Activated CD4-positive, alpha-beta memory T cell treated with anti-CD3 and anti-CD28 coated beads, Interleukin-2, amount 10 ng/mL, durations not matched to agents 7 days and 5 days (primary cell): ENCODE results near the gene CLIC5. TPM values are rescaled to one million over a fixed set of nuclear protein-coding genes. Genes with fewer than 3 reads are reported as not detected.

Source experiments
- CTCF ChIA-PET: fragments of 350-600 bp; sonication (Branson Sonifier 250); formaldehyde crosslinking; loops from one replicate; lab custom pipeline; 2021; ENCODE audit warnings: antibody characterized with exemption, inconsistent platforms; lab: Charles Lee
- POLR2A ChIA-PET: fragments of 350-600 bp; sonication (Branson Sonifier 250); formaldehyde crosslinking; loops from one replicate; lab custom pipeline; 2021; ENCODE audit warnings: antibody characterized with exemption; lab: Charles Lee
- DNase-seq: peaks from one replicate; pipeline ENCODE4 v3.0.0-alpha.2; 2020
- H3K27ac Mint-ChIP-seq: one replicate; pipeline ENCODE4 v1.8.0; 2021; ENCODE audit warnings: mild to moderate bottlenecking, mixed read lengths
- H3K27me3 Mint-ChIP-seq: one replicate; pipeline ENCODE4 v1.8.0; 2021; ENCODE audit warnings: mixed read lengths
- H3K36me3 Mint-ChIP-seq: one replicate; pipeline ENCODE4 v1.8.0; 2021; ENCODE audit warnings: low read depth, mixed read lengths
- H3K4me1 Mint-ChIP-seq: one replicate; pipeline ENCODE4 v1.8.0; 2021; ENCODE audit warnings: mixed read lengths
- H3K4me3 Mint-ChIP-seq: one replicate; pipeline ENCODE4 v1.8.0; 2021; ENCODE audit warnings: mild to moderate bottlenecking, mixed read lengths
- H3K9me3 Mint-ChIP-seq: one replicate; pipeline ENCODE4 v1.8.0; 2021; ENCODE audit warnings: mixed read lengths
- total RNA-seq, 2 experiments: library from RNA; stranded (reverse); gene quantifications; one replicate each; pipeline ENCODE4 v1.2.3, GENCODE V29; 2021

CLIC5 gene
- total RNA-seq, 2 experiments from 2014 or later = 7.4 to 8.4 TPM

GRCh38 chr6:46050845-46051405 lies 35.3 kb upstream of the CLIC5 start:
- H3K4me3 Mint-ChIP-seq = no peak overlapping the region
- no peak for DNase-seq
- no peaks in the 10 kb centered on the region for H3K36me3 Mint-ChIP-seq
- no peak overlapping the region for H3K27ac Mint-ChIP-seq
- ChIA-PET CTCF (no interaction called here), POLR2A (no interaction called here)
- H3K4me1 Mint-ChIP-seq = peaks cover 15% of the 10 kb centered on the region
- H3K9me3 Mint-ChIP-seq = peaks cover 3% of the 10 kb centered on the region
- no peaks in the 10 kb centered on the region for H3K27me3 Mint-ChIP-seq

GRCh38 chr6:46048646-46049297 lies 33.1 kb upstream of the CLIC5 start:
- no peaks in the 10 kb centered on the region for H3K27me3 Mint-ChIP-seq
- ChIA-PET POLR2A (no interaction called here), CTCF (no interaction called here)
- no peaks in the 10 kb centered on the region for H3K36me3 Mint-ChIP-seq
- H3K9me3 Mint-ChIP-seq = no peaks in the 10 kb centered on the region
- DNase-seq = no peak
- no peak overlapping the region for H3K27ac Mint-ChIP-seq
- H3K4me3 Mint-ChIP-seq = no peak overlapping the region
- peaks cover 15% of the 10 kb centered on the region for H3K4me1 Mint-ChIP-seq

GRCh38 chr6:46046558-46047174 lies 31.0 kb upstream of the CLIC5 start:
- no peaks in the 10 kb centered on the region for H3K9me3 Mint-ChIP-seq
- no peak overlapping the region for H3K4me3 Mint-ChIP-seq
- ChIA-PET CTCF (interaction anchor here (0.9 kb wide), 1 partner anchor 44 kb away, joined by 3 read pairs; no protein-coding TSS in a partner anchor), POLR2A (no interaction called here)
- no peak overlapping the region for H3K27ac Mint-ChIP-seq
- DNase-seq = no peak
- H3K27me3 Mint-ChIP-seq = no peaks in the 10 kb centered on the region
- H3K36me3 Mint-ChIP-seq = no peaks in the 10 kb centered on the region
- peaks cover 4% of the 10 kb centered on the region for H3K4me1 Mint-ChIP-seq

GRCh38 chr6:46044881-46045617 lies 29.4 kb upstream of the CLIC5 start:
- H3K27ac Mint-ChIP-seq = no peak overlapping the region
- no peak for DNase-seq
- ChIA-PET POLR2A (no interaction called here), CTCF (no interaction called here)
- no peaks in the 10 kb centered on the region for H3K27me3 Mint-ChIP-seq
- H3K4me1 Mint-ChIP-seq = peaks cover 4% of the 10 kb centered on the region
- no peak overlapping the region for H3K4me3 Mint-ChIP-seq
- H3K36me3 Mint-ChIP-seq = no peaks in the 10 kb centered on the region
- H3K9me3 Mint-ChIP-seq = no peaks in the 10 kb centered on the region

GRCh38 chr6:46042355-46042999 lies 26.8 kb upstream of the CLIC5 start:
- ChIA-PET POLR2A (no interaction called here), CTCF (no interaction called here)
- no peak for DNase-seq
- Mint-ChIP-seq H3K9me3 (no peaks in the 10 kb centered on the region), H3K4me1 (peaks cover 6% of the 10 kb centered on the region), H3K36me3 (no peaks in the 10 kb centered on the region), H3K4me3 (no peak overlapping the region), H3K27me3 (no peaks in the 10 kb centered on the region), H3K27ac (no peak overlapping the region)

- Mint-ChIP-seq H3K27me3 (no peaks in the 10 kb centered on the region), H3K9me3 (no peaks in the 10 kb centered on the region), H3K27ac (no peak overlapping the region), H3K4me3 (no peak overlapping the region), H3K36me3 (no peaks in the 10 kb centered on the region), H3K4me1 (peaks cover 4% of the 10 kb centered on the region)
- POLR2A ChIA-PET = interaction anchor here (1.5 kb wide), 1 partner anchor 25 kb away, joined by 5 read pairs; the partner anchor contains the start of gene CLIC5
- no peak for DNase-seq
- CTCF ChIA-PET = no interaction called here
Measured at GRCh38 chr6:46040288-46040687, 24.6 kb upstream of the CLIC5 start.

- Mint-ChIP-seq H3K4me3 (no peak overlapping the region), H3K27ac (no peak overlapping the region), H3K4me1 (peaks cover 2% of the 10 kb centered on the region), H3K36me3 (no peaks in the 10 kb centered on the region), H3K9me3 (no peaks in the 10 kb centered on the region), H3K27me3 (no peaks in the 10 kb centered on the region)
- ChIA-PET POLR2A (no interaction called here), CTCF (no interaction called here)
- no peak for DNase-seq
Measured at GRCh38 chr6:46039646-46040045, 24.0 kb upstream of the CLIC5 start.

GRCh38 chr6:46036911-46037310 lies 21.3 kb upstream of the CLIC5 start:
- no peak for DNase-seq
- no peaks in the 10 kb centered on the region for H3K9me3 Mint-ChIP-seq
- H3K4me1 Mint-ChIP-seq = peaks cover 2% of the 10 kb centered on the region
- CTCF ChIA-PET = interaction anchor here (1.6 kb wide), 1 partner anchor 53 kb away, joined by 3 read pairs; no protein-coding TSS in a partner anchor
- POLR2A ChIA-PET = no interaction called here
- H3K27me3 Mint-ChIP-seq = no peaks in the 10 kb centered on the region
- no peak overlapping the region for H3K4me3 Mint-ChIP-seq
- H3K27ac Mint-ChIP-seq = no peak overlapping the region
- H3K36me3 Mint-ChIP-seq = no peaks in the 10 kb centered on the region

GRCh38 chr6:46035242-46035641 lies 19.6 kb upstream of the CLIC5 start:
- ChIA-PET CTCF (no interaction called here), POLR2A (no interaction called here)
- no peak for DNase-seq
- Mint-ChIP-seq H3K36me3 (no peaks in the 10 kb centered on the region), H3K4me1 (peaks cover 2% of the 10 kb centered on the region), H3K27me3 (peaks cover 1% of the 10 kb centered on the region), H3K27ac (no peak overlapping the region), H3K4me3 (no peak overlapping the region), H3K9me3 (no peaks in the 10 kb centered on the region)

- H3K27me3 Mint-ChIP-seq = peaks cover 6% of the 10 kb centered on the region
- no peaks in the 10 kb centered on the region for H3K4me1 Mint-ChIP-seq
- POLR2A ChIA-PET = no interaction called here
- no peak for DNase-seq
- H3K36me3 Mint-ChIP-seq = no peaks in the 10 kb centered on the region
- H3K27ac Mint-ChIP-seq = no peak overlapping the region
- no peaks in the 10 kb centered on the region for H3K9me3 Mint-ChIP-seq
- no peak overlapping the region for H3K4me3 Mint-ChIP-seq
- CTCF ChIA-PET = interaction anchor here (0.6 to 1.8 kb wide), 3 partner anchors 102 to 699 kb away, joined by 3 to 7 read pairs (median 4); no protein-coding TSS in a partner anchor
Measured at GRCh38 chr6:46032110-46032998, 16.7 kb upstream of the CLIC5 start.

GRCh38 chr6:46029602-46030001 lies 13.9 kb upstream of the CLIC5 start:
- H3K4me3 Mint-ChIP-seq = no peak overlapping the region
- no peak overlapping the region for H3K27ac Mint-ChIP-seq
- ChIA-PET POLR2A (interaction anchor here (0.7 kb wide), 1 partner anchor 895 kb away, joined by 4 read pairs; no protein-coding TSS in a partner anchor), CTCF (no interaction called here)
- no peaks in the 10 kb centered on the region for H3K36me3 Mint-ChIP-seq
- DNase-seq = no peak
- H3K27me3 Mint-ChIP-seq = peaks cover 6% of the 10 kb centered on the region
- H3K9me3 Mint-ChIP-seq = no peaks in the 10 kb centered on the region
- no peaks in the 10 kb centered on the region for H3K4me1 Mint-ChIP-seq

- CTCF ChIA-PET = no interaction called here
Measured at GRCh38 chr6:46026307-46026706, 10.6 kb upstream of the CLIC5 start.

More at GRCh38 chr6:46026307-46026706, 10.6 kb upstream of the CLIC5 start:
- Mint-ChIP-seq H3K4me3 (no peak overlapping the region), H3K36me3 (no peaks in the 10 kb centered on the region), H3K4me1 (peaks cover 6% of the 10 kb centered on the region), H3K27me3 (peaks cover 6% of the 10 kb centered on the region), H3K27ac (no peak overlapping the region), H3K9me3 (no peaks in the 10 kb centered on the region)
- POLR2A ChIA-PET = no interaction called here
- DNase-seq = no peak
